MCF 10A (cell line): ENCODE data around the gene HPSE2. TPM values are rescaled to one million over a fixed set of nuclear protein-coding genes. Genes with fewer than 3 reads are reported as not detected.
"Not testable (repeated sequence)": the region's sequence is repeated elsewhere in the genome, so short reads cannot be mapped to it uniquely, and the experiment has no call there.

Source experiments
- BruUV-seq: library from RNA; stranded (reverse); fragments of 400-500 nt; replicated peaks from 2 replicates; lab custom pipeline; 2021; lab: Mats Ljungman, UMichigan
- CTCF ChIA-PET: fragments of 300-600 bp; sonication (Branson Sonifier 250); formaldehyde crosslinking; extraction: SDS; loops from one replicate; lab custom pipeline; 2021; ENCODE audit warnings: antibody characterized with exemption, inconsistent platforms; lab: Yijun Ruan, JAX
- POLR2A ChIA-PET: fragments of 300-600, 350-650 bp; sonication (Branson Sonifier 250); formaldehyde crosslinking; extraction: SDS; loops from one replicate; lab custom pipeline; 2020; ENCODE audit warnings: antibody characterized with exemption, inconsistent platforms; lab: Yijun Ruan, JAX
- DNase-seq: peaks from one replicate; pipeline ENCODE4 v3.0.0-alpha.2; 2018; ENCODE audit not compliant: unreplicated experiment
- H3K27ac Mint-ChIP-seq: one replicate; pipeline ENCODE4 v1.8.0; 2022; ENCODE audit warnings: mild to moderate bottlenecking, low read depth, mixed read lengths; ENCODE audit not compliant: unreplicated experiment
- H3K27me3 Mint-ChIP-seq: one replicate; pipeline ENCODE4 v1.8.0; 2022; ENCODE audit warnings: mixed read lengths; ENCODE audit not compliant: insufficient read depth, unreplicated experiment
- H3K36me3 Mint-ChIP-seq: one replicate; pipeline ENCODE4 v1.8.0; 2022; ENCODE audit warnings: mild to moderate bottlenecking, moderate library complexity, mixed read lengths; ENCODE audit not compliant: insufficient read depth, unreplicated experiment
- H3K4me1 Mint-ChIP-seq: one replicate; pipeline ENCODE4 v1.8.0; 2022; ENCODE audit warnings: mixed read lengths; ENCODE audit not compliant: insufficient read depth, unreplicated experiment
- H3K4me3 Mint-ChIP-seq: one replicate; pipeline ENCODE4 v1.8.0; 2022; ENCODE audit warnings: mild to moderate bottlenecking, moderate library complexity, mixed read lengths; ENCODE audit not compliant: unreplicated experiment
- H3K9me3 Mint-ChIP-seq: one replicate; pipeline ENCODE4 v1.8.0; 2022; ENCODE audit warnings: mixed read lengths; ENCODE audit not compliant: unreplicated experiment
- CTCF ChIP-seq: fragments of 200-600 bp; IDR thresholded peaks from one replicate; pipeline ENCODE4 v1.8.0; 2022; ENCODE audit warnings: antibody characterized with exemption, mild to moderate bottlenecking; ENCODE audit not compliant: unreplicated experiment
- intact Hi-C: fragments of 100-400 bp; cut with micrococcal nuclease; formaldehyde crosslinking; loops from 2 replicates; pipeline ENCODE4 v1.14.1; 2022
- total RNA-seq: library from RNA; stranded (reverse); gene quantifications from 2 replicates; pipeline ENCODE4 v1.2.3, GENCODE V29; 2022

The HPSE2 gene
- total RNA-seq, 1 experiment from 2014 or later: not detected

GRCh38 chr10:99170116-99170675, 65.5 kb downstream of the HPSE2 start:
- Mint-ChIP-seq H3K27ac (no peak overlapping the region), H3K4me1 (no peaks in the 10 kb centered on the region), H3K36me3 (no peaks in the 10 kb centered on the region), H3K9me3 (no peaks in the 10 kb centered on the region), H3K4me3 (no peak overlapping the region), H3K27me3 (peaks cover 33% of the 10 kb centered on the region)
- no TSS peak for BruUV-seq
- DNase-seq: no peak
- TF ChIP-seq CTCF: no peak
- intact Hi-C loops: loop anchor here (5.0 kb wide), 2 partner anchors 378 to 423 kb away; no protein-coding TSS in a partner anchor
- ChIA-PET CTCF (no interaction called here), POLR2A (no interaction called here)

GRCh38 chr10:99161165-99161564, 74.5 kb downstream of the HPSE2 start:
- no peak for DNase-seq
- BruUV-seq: no TSS peak
- Mint-ChIP-seq H3K4me1 (no peaks in the 10 kb centered on the region), H3K27me3 (no peaks in the 10 kb centered on the region), H3K9me3 (no peaks in the 10 kb centered on the region), H3K27ac (no peak overlapping the region), H3K36me3 (no peaks in the 10 kb centered on the region), H3K4me3 (no peak overlapping the region)
- no peak for TF ChIP-seq CTCF
- POLR2A ChIA-PET: no interaction called here
- CTCF ChIA-PET: no interaction called here
- intact Hi-C loops: no loop called here

GRCh38 chr10:99143651-99144050, 92.0 kb downstream of the HPSE2 start:
- Mint-ChIP-seq H3K9me3 (no peaks in the 10 kb centered on the region), H3K4me3 (no peak overlapping the region), H3K27me3 (no peaks in the 10 kb centered on the region), H3K36me3 (no peaks in the 10 kb centered on the region), H3K4me1 (peaks cover 5% of the 10 kb centered on the region), H3K27ac (no peak overlapping the region)
- no peak for DNase-seq
- ChIA-PET POLR2A (no interaction called here), CTCF (interaction anchor here (0.7 kb wide), 1 partner anchor 31 kb away, joined by 4 read pairs; no protein-coding TSS in a partner anchor)
- intact Hi-C loops: no loop called here
- no TSS peak for BruUV-seq
- TF ChIP-seq CTCF: no peak

- intact Hi-C loops: no loop called here
- no peaks in the 10 kb centered on the region for H3K27me3 Mint-ChIP-seq
- H3K27ac Mint-ChIP-seq: no peak overlapping the region
- ChIA-PET POLR2A (no interaction called here), CTCF (no interaction called here)
- peaks cover 5% of the 10 kb centered on the region for H3K4me1 Mint-ChIP-seq
- no peak overlapping the region for H3K4me3 Mint-ChIP-seq
- DNase-seq: no peak
- TF ChIP-seq CTCF: no peak
- BruUV-seq: no TSS peak
- H3K9me3 Mint-ChIP-seq: no peaks in the 10 kb centered on the region
- no peaks in the 10 kb centered on the region for H3K36me3 Mint-ChIP-seq
Observed at GRCh38 chr10:99143011-99143410, 92.6 kb downstream of the HPSE2 start.

GRCh38 chr10:99132897-99133296, 102.8 kb downstream of the HPSE2 start:
- ChIA-PET POLR2A (interaction anchor here (0.9 kb wide), 1 partner anchor 9 kb away, joined by 3 read pairs; no protein-coding TSS in a partner anchor), CTCF (interaction anchor here (0.7 kb wide), 1 partner anchor 262 kb away, joined by 3 read pairs; no protein-coding TSS in a partner anchor)
- H3K4me3 Mint-ChIP-seq, DNase-seq, H3K36me3 Mint-ChIP-seq, H3K27ac Mint-ChIP-seq, H3K4me1 Mint-ChIP-seq, H3K9me3 Mint-ChIP-seq, BruUV-seq, intact Hi-C loops: not testable (repeated sequence)
- peaks cover 34% of the 10 kb centered on the region for H3K27me3 Mint-ChIP-seq
